H1 (cell line): Measurements from ENCODE around the gene INHBC. TPM values are rescaled to one million over a fixed set of nuclear protein-coding genes. Genes with fewer than 3 reads are reported as not detected.
"Not testable (repeated sequence)": the region's sequence is repeated elsewhere in the genome, so short reads cannot be mapped to it uniquely, and the experiment has no call there.

ENCODE experiments used
- CTCF ChIA-PET: fragments of 300-600 bp; sonication (Branson Sonifier 250); formaldehyde crosslinking; loops from one replicate; lab custom pipeline; 2021; ENCODE audit not compliant: partially characterized antibody; lab: Charles Lee
- POLR2A ChIA-PET: fragments of 300-600 bp; sonication (Branson Sonifier 250); formaldehyde crosslinking; loops from one replicate; lab custom pipeline; 2021; ENCODE audit warnings: inconsistent platforms; ENCODE audit not compliant: partially characterized antibody; lab: Charles Lee
- DNase-seq, 2 experiments: peaks; one replicate each; pipeline versions ENCODE4 v3.0.0 to v3.0.0-alpha.2; 2010 to 2022; ENCODE audit warnings: low spot score in 2 of 2, low read depth in 1 of 2, mixed read lengths in 1 of 2
- FAIRE-seq: peaks from 2 replicates; lab custom pipeline; 2011; peaks lifted over from hg19 to GRCh38; lab: Jason Lieb, UNC
- H2AFZ ChIP-seq: 2 replicates; pipeline ENCODE4 v1.8.1; 2012; ENCODE audit warnings: low read length, inconsistent platforms
- H2AK5ac ChIP-seq: 2 replicates; pipeline ENCODE4 v1.6.1; 2013; ENCODE audit warnings: low read depth, low read length
- H2BK120ac ChIP-seq: replicated peaks from 2 replicates; pipeline ENCODE3; 2013; ENCODE audit warnings: low read depth, low read length, inconsistent platforms
- H2BK12ac ChIP-seq: 2 replicates; pipeline ENCODE4 v1.6.1; 2013; ENCODE audit warnings: low read depth, low read length
- H2BK15ac ChIP-seq: 2 replicates; pipeline ENCODE4 v1.6.1; 2013; ENCODE audit warnings: low read length
- H2BK20ac ChIP-seq: 2 replicates; pipeline ENCODE4 v1.6.1; 2013; ENCODE audit warnings: low read length
- H2BK5ac ChIP-seq: 2 replicates; pipeline ENCODE4 v1.6.1; 2013; ENCODE audit warnings: low read depth, low read length
- H3K14ac ChIP-seq: 2 replicates; pipeline ENCODE4 v1.6.1; 2013; ENCODE audit warnings: inconsistent platforms; ENCODE audit not compliant: insufficient read length
- H3K18ac ChIP-seq: 2 replicates; pipeline ENCODE4 v1.6.1; 2013; ENCODE audit warnings: low read length; ENCODE audit errors: extremely low read depth
- H3K23ac ChIP-seq: 2 replicates; pipeline ENCODE4 v1.6.1; 2013; ENCODE audit warnings: inconsistent platforms; ENCODE audit not compliant: insufficient read length
- H3K23me2 ChIP-seq: 2 replicates; pipeline ENCODE4 v1.6.1; 2013; ENCODE audit warnings: low read depth, low read length
- H3K27ac ChIP-seq: 2 replicates; pipeline ENCODE4 v1.6.1; 2011; ENCODE audit warnings: low read depth, low read length, inconsistent platforms
- H3K27me3 ChIP-seq, 4 experiments: replicated peaks in 1 of 4; 1 replicate in 1 of 4; 2 replicates in 3 of 4; pipeline versions ENCODE4 v1.6.1 to v1.8.1; 2011 to 2013; ENCODE audit warnings: low read length in 3 of 4, mild to moderate bottlenecking in 3 of 4, inconsistent platforms in 2 of 4, mixed read lengths in 2 of 4, moderate library complexity in 1 of 4; ENCODE audit not compliant: control insufficient read depth in 3 of 4, insufficient read depth in 3 of 4; ENCODE audit errors: extremely low read depth in 1 of 4
- H3K36me3 ChIP-seq, 4 experiments: 2 replicates each; pipeline versions ENCODE4 v1.6.1 to v1.8.1; 2011 to 2013; ENCODE audit warnings: mild to moderate bottlenecking in 4 of 4, low read length in 3 of 4, moderate library complexity in 2 of 4, control low read depth in 1 of 4, inconsistent platforms in 1 of 4; ENCODE audit not compliant: insufficient read depth in 4 of 4, control insufficient read depth in 2 of 4
- H3K4ac ChIP-seq: replicated peaks from 2 replicates; pipeline ENCODE3; 2013; ENCODE audit warnings: low read length, low read depth, mixed read lengths, inconsistent platforms; ENCODE audit not compliant: insufficient read length
- H3K4me1 ChIP-seq, 4 experiments: replicated peaks in 1 of 4; 1 replicate in 1 of 4; 2 replicates in 3 of 4; pipeline versions ENCODE4 v1.6.1 to v1.8.1; 2011 to 2013; ENCODE audit warnings: low read length in 3 of 4, inconsistent platforms in 2 of 4, mixed read lengths in 1 of 4; ENCODE audit not compliant: insufficient read depth in 4 of 4, control insufficient read depth in 3 of 4
- H3K4me2 ChIP-seq, 2 experiments: 2 replicates each; pipeline versions ENCODE4 v1.6.1 to v1.8.1; 2011 to 2013; ENCODE audit warnings: low read depth in 2 of 2, low read length in 2 of 2, control low read depth in 1 of 2, inconsistent platforms in 1 of 2, mild to moderate bottlenecking in 1 of 2; ENCODE audit not compliant: insufficient read depth in 1 of 2
- H3K4me3 ChIP-seq, 4 experiments: fragments of 200-600, 300-600 bp in 1 of 4; sonication (generic), shearing (Covaris generic), sonication (Bioruptor Twin) in 1 of 4; 2 replicates each; pipeline versions ENCODE4 v1.5.1 to v1.8.1; 2011 to 2016; ENCODE audit warnings: low read length in 4 of 4, low read depth in 3 of 4, control low read depth in 2 of 4, inconsistent platforms in 2 of 4, mild to moderate bottlenecking in 2 of 4, mixed read lengths in 1 of 4, moderate library complexity in 1 of 4; ENCODE audit not compliant: insufficient read depth in 2 of 4; ENCODE audit errors: extremely low read depth in 1 of 4
- H3K56ac ChIP-seq: replicated peaks from 2 replicates; pipeline ENCODE3; 2013; ENCODE audit warnings: low read depth, mild to moderate bottlenecking, mixed read lengths, low read length, inconsistent platforms; ENCODE audit not compliant: insufficient read length
- H3K79me1 ChIP-seq: 2 replicates; pipeline ENCODE4 v1.6.1; 2013; ENCODE audit warnings: low read depth, low read length, control low read depth
- H3K79me2 ChIP-seq, 2 experiments: 2 replicates each; pipeline versions ENCODE4 v1.6.1 to v1.8.1; 2012 to 2013; ENCODE audit warnings: low read length in 2 of 2, mild to moderate bottlenecking in 2 of 2, inconsistent platforms in 1 of 2; ENCODE audit not compliant: insufficient read depth in 2 of 2, control insufficient read depth in 1 of 2
- H3K9ac ChIP-seq, 4 experiments: replicated peaks in 1 of 4; 1 replicate in 1 of 4; 2 replicates in 3 of 4; pipeline versions ENCODE4 v1.6.1 to v1.8.1; 2011 to 2013; ENCODE audit warnings: low read depth in 3 of 4, low read length in 3 of 4, control low read depth in 2 of 4, mild to moderate bottlenecking in 2 of 4, moderate library complexity in 2 of 4, inconsistent platforms in 1 of 4; ENCODE audit errors: extremely low read depth in 1 of 4
- H3K9me3 ChIP-seq, 2 experiments: 2 replicates each; pipeline versions ENCODE4 v1.6.1 to v1.8.1; 2012 to 2013; ENCODE audit warnings: mild to moderate bottlenecking in 2 of 2, moderate library complexity in 2 of 2, control low read depth in 1 of 2, inconsistent platforms in 1 of 2, low read depth in 1 of 2, low read length in 1 of 2, mixed read lengths in 1 of 2; ENCODE audit not compliant: insufficient read depth in 2 of 2
- H4K20me1 ChIP-seq, 2 experiments: replicated peaks in 1 of 2; 2 replicates each; pipeline versions ENCODE3 to v1.8.1; 2011 to 2013; ENCODE audit warnings: inconsistent platforms in 2 of 2, low read length in 2 of 2, mild to moderate bottlenecking in 1 of 2; ENCODE audit not compliant: insufficient read depth in 2 of 2, control insufficient read depth in 1 of 2
- H4K5ac ChIP-seq: 2 replicates; pipeline ENCODE4 v1.6.1; 2013; ENCODE audit warnings: low read length, low read depth, mixed read lengths, inconsistent platforms; ENCODE audit not compliant: insufficient read length
- H4K8ac ChIP-seq: 2 replicates; pipeline ENCODE4 v1.8.0; 2013; ENCODE audit warnings: mild to moderate bottlenecking, moderate library complexity, low read length, inconsistent platforms; ENCODE audit not compliant: insufficient read depth; ENCODE audit errors: extremely low read depth
- H4K91ac ChIP-seq: replicated peaks from 2 replicates; pipeline ENCODE3; 2013; ENCODE audit warnings: low read length, mixed read lengths, inconsistent platforms; ENCODE audit not compliant: insufficient read length
- EGR1 ChIP-seq: IDR thresholded peaks from 2 replicates; pipeline ENCODE4 v1.6.1; 2011; ENCODE audit warnings: low read depth, low read length, borderline replicate concordance
- JUND ChIP-seq: IDR thresholded peaks from 2 replicates; pipeline ENCODE4 v1.6.1; 2011; ENCODE audit warnings: mild to moderate bottlenecking, improper control_type of control experiment, low read length
- KDM5A ChIP-seq: fragments of 200-600 bp; IDR thresholded peaks from 2 replicates; pipeline ENCODE4 v1.7.1; 2012; ENCODE audit warnings: mild to moderate bottlenecking, low read length, inconsistent platforms, mixed read lengths
- POLR2A ChIP-seq, 2 experiments: IDR thresholded peaks; 1 replicate in 1 of 2; 2 replicates in 1 of 2; pipeline ENCODE4 v1.6.1; 2011; ENCODE audit warnings: low read depth in 2 of 2, low read length in 2 of 2, mild to moderate bottlenecking in 2 of 2; ENCODE audit errors: control extremely low read depth in 1 of 2
- RAD21 ChIP-seq, 2 experiments: IDR thresholded peaks in 1 of 2; conservative IDR thresholded peaks in 1 of 2; 2 replicates each; pipeline ENCODE4 v1.6.1; 2011; ENCODE audit warnings: low read depth in 2 of 2, low read length in 2 of 2, improper control_type of control experiment in 1 of 2, inconsistent platforms in 1 of 2, mild to moderate bottlenecking in 1 of 2, moderate library complexity in 1 of 2
- SIRT6 ChIP-seq: IDR thresholded peaks from one replicate; pipeline ENCODE4 v1.7.1; 2012; ENCODE audit warnings: low read length, inconsistent platforms
- WGBS, 2 experiments: shearing (Covaris generic) in 1 of 2; methylation state at CpG; one replicate each; pipeline versions ENCODE4 v1.1.6 to v1.1.7; 2013 to 2015; ENCODE audit warnings: low lambda C conversion rate in 2 of 2, mixed read lengths in 2 of 2, inconsistent platforms in 1 of 2, low coverage in 1 of 2, missing lambda C conversion rate in 1 of 2; ENCODE audit not compliant: insufficient replicate concordance in 2 of 2, insufficient coverage in 1 of 2, insufficient read length in 1 of 2; ENCODE audit errors: extremely low coverage in 1 of 2, missing lambda C conversion rate in 1 of 2; 5-methylcytosine and 5-hydroxymethylcytosine counted together
- polyA plus RNA-seq, 7 experiments: library from polyadenylated mRNA; depleted of rRNA in 3 of 7; stranded (reverse) in 5 of 7; unstranded in 2 of 7; fragments of >200 nt in 5 of 7; fragments of 200-250 nt in 2 of 7; gene quantifications; 1 replicate in 5 of 7; 2 replicates in 1 of 7; 4 replicates in 1 of 7; pipeline versions ENCODE4 v1.2.1 to v1.2.3, GENCODE V29; 2011 to 2013; ENCODE audit warnings: missing spikeins in 2 of 7, mixed read lengths in 2 of 7
- total RNA-seq: library from RNA; stranded (reverse); fragmentation: NEBNext Ultra II Directional; extraction: Animal tissue kit (Norgen Biotek cat#: 25700); gene quantifications from 2 replicates; pipeline ENCODE4 v1.2.1, GENCODE V29; 2021

Gene INHBC
- total and polyA plus RNA-seq, 2 of the 8 experiments (the other 6 are each of a cell fraction or from before 2014, with no cell fraction given), result 0.15 TPM; not detected in 1

GRCh38 chr12:57441846-57442427 is 7.4 kb downstream of the INHBC start (continued):
- TF ChIP-seq SIRT6, result no peak
- no peak for TF ChIP-seq KDM5A
- TF ChIP-seq RAD21 (IDR thresholded peaks at IDR 0.05 in 1 of 2, conservative IDR thresholded peaks at IDR 0.05 in 1 of 2; ENCODE audit: low read depth in 2 of 2, low read length in 2 of 2), result no peak
- no peak for TF ChIP-seq POLR2A (IDR thresholded peaks at IDR 0.05; ENCODE audit: control extremely low read depth in 1 of 2, low read depth in 2 of 2, low read length in 2 of 2)
- no peak for TF ChIP-seq JUND
- no peak for TF ChIP-seq EGR1

- not testable (repeated sequence) for H3K23me2 ChIP-seq, H4K91ac ChIP-seq, H3K79me1 ChIP-seq, H4K20me1 ChIP-seq, H3K23ac ChIP-seq, H2BK12ac ChIP-seq, H2AK5ac ChIP-seq, DNase-seq, H3K4me3 ChIP-seq, H3K56ac ChIP-seq, H3K36me3 ChIP-seq, H3K4me2 ChIP-seq, H2BK15ac ChIP-seq, H3K27me3 ChIP-seq, H4K8ac ChIP-seq, H2BK5ac ChIP-seq, H3K9ac ChIP-seq, H3K4me1 ChIP-seq, H3K18ac ChIP-seq, H2AFZ ChIP-seq, H3K9me3 ChIP-seq, H3K14ac ChIP-seq, H3K27ac ChIP-seq, FAIRE-seq, H3K79me2 ChIP-seq, H3K4ac ChIP-seq, H4K5ac ChIP-seq, H2BK120ac ChIP-seq, H2BK20ac ChIP-seq
- WGBS, 2 experiments, result 89% methylated on average over 6 of the region's 6 CpGs; no CpG with 5 or more reads in 1 of the 2 experiments
- CTCF ChIA-PET, result interaction anchor here (0.6 to 6.3 kb wide), 5 partner anchors 10 to 136 kb away, joined by 3 to 47 read pairs (median 3); partner anchors contain the start of gene INHBE
- POLR2A ChIA-PET, result interaction anchor here (0.9 to 4.6 kb wide), 2 partner anchors 10 to 14 kb away, joined by 3 to 34 read pairs; partner anchors contain the start of gene INHBE
These were observed 9.8 kb downstream of the INHBC start for GRCh38 chr12:57444337-57444736.
